IPS-20b (cell line): ENCODE data around the gene CTSZ.
"Not testable (repeated sequence)": the region's sequence is repeated elsewhere in the genome, so short reads cannot be mapped to it uniquely, and the experiment has no call there.

Experiments used
- H3K27ac ChIP-seq: one replicate; pipeline ENCODE4 v1.5.1; 2013; ENCODE audit warnings: low read length
- H3K27me3 ChIP-seq: 2 replicates; pipeline ENCODE4 v1.6.1; 2013; ENCODE audit warnings: mild to moderate bottlenecking, low read length, inconsistent platforms; ENCODE audit not compliant: insufficient read depth
- H3K36me3 ChIP-seq: 2 replicates; pipeline ENCODE4 v1.6.1; 2013; ENCODE audit warnings: low read depth, mild to moderate bottlenecking, inconsistent platforms, low read length, moderate library complexity; ENCODE audit not compliant: insufficient read depth
- H3K4me1 ChIP-seq: 2 replicates; pipeline ENCODE4 v1.6.1; 2013; ENCODE audit warnings: mild to moderate bottlenecking, control low read depth, inconsistent platforms, low read length, moderate library complexity; ENCODE audit not compliant: insufficient read depth
- H3K4me3 ChIP-seq: 2 replicates; pipeline ENCODE4 v1.5.1; 2013; ENCODE audit warnings: mild to moderate bottlenecking, low read length, inconsistent platforms
- H3K9ac ChIP-seq: 2 replicates; pipeline ENCODE4 v1.6.1; 2013; ENCODE audit warnings: low read depth, mild to moderate bottlenecking, inconsistent platforms, low read length, moderate library complexity
- H3K9me3 ChIP-seq: 2 replicates; pipeline ENCODE4 v1.6.1; 2013; ENCODE audit warnings: mild to moderate bottlenecking, low read depth, low read length, inconsistent platforms; ENCODE audit not compliant: insufficient read depth

CTSZ gene

GRCh38 chr20:58990651-58991445 is 16.2 kb downstream of the CTSZ start:
- no peak overlapping the region for H3K4me3 ChIP-seq
- H3K27me3 ChIP-seq: no peaks in the 10 kb centered on the region
- no peak overlapping the region for H3K9ac ChIP-seq
- H3K36me3 ChIP-seq: peaks cover 100% of the 10 kb centered on the region
- H3K27ac ChIP-seq: no peak overlapping the region
- H3K9me3 ChIP-seq: no peaks in the 10 kb centered on the region
- H3K4me1 ChIP-seq: no peaks in the 10 kb centered on the region

GRCh38 chr20:58989196-58989595 is 17.9 kb downstream of the CTSZ start:
- no peaks in the 10 kb centered on the region for H3K9me3 ChIP-seq
- no peak overlapping the region for H3K9ac ChIP-seq
- H3K27me3 ChIP-seq: no peaks in the 10 kb centered on the region
- peaks cover 85% of the 10 kb centered on the region for H3K36me3 ChIP-seq
- H3K4me3 ChIP-seq: no peak overlapping the region
- H3K27ac ChIP-seq: no peak overlapping the region
- peaks cover 4% of the 10 kb centered on the region for H3K4me1 ChIP-seq

DNA sequence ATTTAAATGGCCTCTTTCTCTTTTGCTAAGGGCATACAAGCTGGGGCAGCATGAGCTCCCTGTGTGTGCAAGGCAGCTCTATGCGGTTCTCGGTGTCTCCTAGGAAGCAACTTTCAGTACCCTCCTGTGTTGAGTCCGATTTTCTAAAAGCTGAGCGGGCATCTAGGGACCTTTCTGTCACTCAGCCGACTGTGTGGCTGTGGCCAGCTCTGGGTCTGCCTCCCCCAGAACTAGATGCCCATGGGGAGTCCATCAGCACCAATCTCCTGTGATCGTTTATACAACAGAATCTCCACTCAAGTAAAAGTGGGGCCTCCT is 18.5 kb downstream of the CTSZ start:
- Histone ChIP-seq H3K4me1 (peaks cover 8% of the 10 kb centered on the region), H3K4me3 (no peak overlapping the region), H3K9me3 (no peaks in the 10 kb centered on the region), H3K36me3 (peaks cover 78% of the 10 kb centered on the region), H3K9ac (no peak overlapping the region), H3K27ac (no peak overlapping the region), H3K27me3 (no peaks in the 10 kb centered on the region)

DNA sequence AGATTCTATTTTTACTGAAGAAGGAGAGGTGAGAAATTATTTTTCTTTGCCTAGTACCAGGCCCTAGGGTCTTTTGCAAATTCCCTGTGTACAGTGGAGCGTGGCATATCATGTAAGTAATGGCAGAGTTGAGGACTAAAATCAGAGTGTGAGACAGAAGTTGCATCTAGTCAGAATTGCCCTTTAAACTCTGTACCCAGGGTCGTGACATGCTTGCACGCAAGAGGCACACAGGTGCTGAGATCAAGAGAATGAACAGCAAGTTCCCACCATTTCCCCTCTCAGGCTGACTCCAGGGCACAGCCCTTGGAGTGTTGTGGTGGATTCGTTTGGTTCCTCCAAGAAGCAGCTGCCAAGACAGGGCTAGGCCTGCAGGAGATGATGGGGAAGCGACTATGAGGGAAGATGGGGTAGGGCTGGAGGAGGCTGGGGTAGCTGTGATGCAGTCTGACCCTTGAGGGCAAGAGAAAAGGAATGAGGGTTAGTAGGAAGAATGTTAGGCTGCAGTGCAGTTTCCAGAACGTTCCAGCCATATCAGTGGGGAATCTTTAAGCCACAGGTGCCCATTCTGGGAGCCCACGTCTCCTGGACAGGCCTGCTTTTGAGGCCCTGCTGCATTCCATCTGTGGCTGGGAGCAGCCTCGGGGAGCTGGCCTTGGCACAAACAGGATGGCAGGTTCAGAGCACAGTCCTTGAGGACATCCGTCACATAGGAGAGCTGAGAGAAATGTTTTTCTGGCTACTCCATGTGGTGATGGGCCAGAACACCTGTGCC is 19.1 kb downstream of the CTSZ start:
- Histone ChIP-seq H3K36me3 (peaks cover 72% of the 10 kb centered on the region), H3K4me1 (peaks cover 8% of the 10 kb centered on the region), H3K27ac (no peak overlapping the region), H3K4me3 (no peak overlapping the region), H3K9ac (no peak overlapping the region), H3K9me3 (no peaks in the 10 kb centered on the region), H3K27me3 (no peaks in the 10 kb centered on the region)

DNA sequence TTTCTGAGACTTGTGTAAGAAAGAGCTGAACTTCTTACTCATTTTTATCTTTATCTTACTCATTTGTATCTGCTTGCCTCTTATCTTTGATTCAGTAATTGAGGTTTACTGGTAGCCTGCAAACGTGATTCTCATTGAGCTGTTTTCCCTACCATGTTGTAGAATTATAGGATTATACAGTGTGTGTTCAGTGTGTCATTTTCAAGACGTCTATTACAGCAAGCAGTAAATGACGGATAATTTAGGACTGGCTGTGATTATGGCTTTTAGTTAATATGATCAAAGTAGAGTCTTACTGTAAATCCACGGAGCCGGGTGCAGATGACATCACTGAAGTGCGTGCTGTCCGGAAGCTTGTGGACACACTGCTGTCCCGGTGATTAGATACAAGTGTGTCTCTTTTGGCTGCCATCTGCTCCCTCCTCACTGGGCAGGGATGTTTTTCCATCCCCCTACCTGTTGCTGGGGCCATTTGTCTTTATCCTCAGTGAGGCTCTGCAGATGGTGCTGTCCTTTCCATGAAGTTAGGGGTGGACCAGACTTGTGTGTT is 20.0 kb downstream of the CTSZ start:
- Histone ChIP-seq H3K36me3 (peaks cover 63% of the 10 kb centered on the region), H3K4me3 (no peak overlapping the region), H3K27ac (no peak overlapping the region), H3K9me3 (no peaks in the 10 kb centered on the region), H3K9ac (no peak overlapping the region), H3K4me1 (peaks cover 8% of the 10 kb centered on the region), H3K27me3 (no peaks in the 10 kb centered on the region)

DNA sequence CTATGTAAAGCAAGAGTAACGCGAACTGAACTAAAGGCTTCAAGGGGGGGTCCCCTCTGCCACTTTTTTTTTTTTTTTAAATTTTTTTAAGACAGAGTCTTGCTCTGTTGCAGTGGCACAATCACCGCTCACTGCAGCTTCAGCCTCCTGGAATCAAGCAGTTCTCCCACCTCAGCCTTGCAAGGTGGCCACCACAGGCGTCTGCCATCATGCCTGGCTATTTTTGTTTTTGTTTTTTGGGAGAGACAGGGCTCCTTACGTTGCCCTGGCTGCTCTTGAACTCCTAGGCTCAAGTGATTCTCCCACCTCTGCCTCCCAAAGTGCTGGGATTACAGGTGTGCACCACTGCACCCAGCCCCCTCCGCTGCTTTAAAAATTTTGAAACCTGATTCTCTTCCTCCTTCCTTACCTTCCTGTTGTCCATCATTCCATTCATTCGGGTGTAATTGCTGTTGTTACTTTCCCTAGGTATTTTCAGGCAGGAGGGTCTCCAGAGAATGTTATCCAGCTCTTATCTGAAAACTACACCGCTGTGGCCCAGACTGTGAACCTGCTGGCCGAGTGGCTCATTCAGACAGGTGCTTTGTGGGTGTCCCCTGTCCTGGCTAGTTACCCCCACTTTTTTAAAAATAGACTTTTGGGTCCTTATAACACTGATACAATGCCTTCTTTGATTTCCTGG is 20.6 kb downstream of the CTSZ start:
- H3K9me3 ChIP-seq: no peaks in the 10 kb centered on the region
- no peak overlapping the region for H3K4me3 ChIP-seq
- peaks cover 57% of the 10 kb centered on the region for H3K36me3 ChIP-seq
- no peak overlapping the region for H3K9ac ChIP-seq
- H3K27me3 ChIP-seq: no peaks in the 10 kb centered on the region
- H3K4me1 ChIP-seq: peaks cover 8% of the 10 kb centered on the region
- H3K27ac ChIP-seq: no peak overlapping the region

- Histone ChIP-seq H3K4me3 (no peak overlapping the region), H3K4me1 (peaks cover 8% of the 10 kb centered on the region), H3K9me3 (no peaks in the 10 kb centered on the region), H3K9ac (no peak overlapping the region), H3K27me3 (no peaks in the 10 kb centered on the region), H3K27ac (no peak overlapping the region), H3K36me3 (peaks cover 49% of the 10 kb centered on the region)
Measured at GRCh38 chr20:58985656-58986055, 21.4 kb downstream of the CTSZ start.

GRCh38 chr20:58984691-58985090 is 22.4 kb downstream of the CTSZ start:
- Histone ChIP-seq H3K27me3 (no peaks in the 10 kb centered on the region; the same call in 1 of the 2 replicates), H3K27ac (no peak overlapping the region), H3K36me3 (peaks cover 40% of the 10 kb centered on the region), H3K9me3 (no peaks in the 10 kb centered on the region), H3K4me3 (no peak overlapping the region), H3K4me1 (peaks cover 8% of the 10 kb centered on the region), H3K9ac (no peak overlapping the region)

- H3K27me3 ChIP-seq, H3K4me3 ChIP-seq, H3K9ac ChIP-seq, H3K27ac ChIP-seq, H3K4me1 ChIP-seq, H3K9me3 ChIP-seq: not testable (repeated sequence)
- H3K36me3 ChIP-seq: peaks cover 24% of the 10 kb centered on the region
Measured at GRCh38 chr20:58983115-58983468, 24.0 kb downstream of the CTSZ start.

GRCh38 chr20:58982406-58983114 is 24.5 kb downstream of the CTSZ start:
- Histone ChIP-seq H3K36me3 (peaks cover 19% of the 10 kb centered on the region), H3K27me3 (no peaks in the 10 kb centered on the region; the same call in 1 of the 2 replicates), H3K4me1 (peaks cover 11% of the 10 kb centered on the region), H3K9me3 (no peaks in the 10 kb centered on the region), H3K27ac (no peak overlapping the region), H3K4me3 (peak overlapping the region; percentile 91; the same call in 1 of the 2 replicates), H3K9ac (no peak overlapping the region)

GRCh38 chr20:58981628-58982364 is 25.3 kb downstream of the CTSZ start:
- peaks cover 11% of the 10 kb centered on the region for H3K4me1 ChIP-seq
- H3K9me3 ChIP-seq: no peaks in the 10 kb centered on the region
- H3K9ac ChIP-seq: peak overlapping the region; percentile 91
- H3K36me3 ChIP-seq: peaks cover 11% of the 10 kb centered on the region
- H3K4me3 ChIP-seq: peak overlapping the region; percentile 91
- H3K27me3 ChIP-seq: no peaks in the 10 kb centered on the region; the same call in 1 of the 2 replicates
- H3K27ac ChIP-seq: peak overlapping the region; percentile 64
